DMS53 treated with DMSO at 0.1 percent for 48 hours (cell line): ENCODE data around the gene CIPC.

ENCODE experiments used
- DNase-seq: peaks from one replicate; lab custom pipeline; 2025; ENCODE audit not compliant: unreplicated experiment; lab: John Stamatoyannopoulos, UW

Gene CIPC

DNA sequence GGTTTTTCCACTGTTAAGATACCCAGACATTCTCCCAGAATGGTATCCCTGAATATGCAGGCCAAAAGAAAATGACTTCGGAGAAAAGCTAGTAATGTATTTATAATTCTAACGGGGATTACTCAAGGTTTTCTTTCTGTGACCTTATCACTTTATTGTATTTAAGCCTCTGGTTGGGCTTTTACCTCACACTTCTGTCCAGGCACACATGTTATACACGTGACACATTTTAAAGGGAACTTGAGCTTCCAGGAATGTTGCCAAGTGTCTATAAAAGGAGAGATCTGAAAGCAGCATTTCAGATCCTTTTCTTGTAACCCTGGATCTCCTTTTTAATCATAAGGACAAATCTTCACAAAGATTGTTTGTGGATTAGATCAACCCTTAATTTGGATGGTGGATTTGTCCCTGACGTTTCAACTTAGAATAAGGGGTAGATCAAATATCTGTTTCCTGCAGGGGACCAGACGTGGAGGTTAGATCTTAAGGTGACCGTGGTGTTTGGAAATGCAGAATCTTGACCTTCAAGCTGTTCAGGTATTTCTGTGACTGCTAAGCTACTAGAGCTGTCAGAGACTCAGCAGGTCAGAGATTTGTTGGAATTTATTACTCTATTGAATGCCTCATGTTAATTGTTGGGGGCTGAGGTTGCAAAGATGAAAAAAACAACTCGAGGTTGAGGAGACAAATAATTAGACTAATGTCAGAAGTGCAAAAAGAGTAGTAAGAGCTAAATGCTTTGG, 1.5 kb downstream of the CIPC start:
- no peak for DNase-seq

DNA sequence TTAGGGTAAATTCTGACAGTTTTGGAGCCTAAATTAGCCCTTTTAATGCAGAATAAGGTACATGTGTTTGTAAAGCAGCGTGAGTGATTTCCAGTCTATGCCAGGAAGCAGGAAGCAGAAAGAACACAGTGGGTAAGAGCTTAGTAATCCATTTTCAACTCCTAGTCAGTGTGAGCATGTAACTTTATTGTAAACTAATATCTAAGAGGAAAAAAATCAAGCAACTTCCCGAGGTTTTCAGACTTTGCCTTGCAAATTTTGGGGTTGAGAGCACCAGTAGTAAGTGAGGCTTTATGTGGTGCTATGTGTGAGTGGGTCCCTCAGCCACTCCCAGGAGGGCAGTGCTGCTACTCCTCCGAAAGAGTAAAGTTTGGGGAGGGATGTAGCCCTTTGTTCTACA, 2.9 kb downstream of the CIPC start:
- DNase-seq, result no peak

DNA sequence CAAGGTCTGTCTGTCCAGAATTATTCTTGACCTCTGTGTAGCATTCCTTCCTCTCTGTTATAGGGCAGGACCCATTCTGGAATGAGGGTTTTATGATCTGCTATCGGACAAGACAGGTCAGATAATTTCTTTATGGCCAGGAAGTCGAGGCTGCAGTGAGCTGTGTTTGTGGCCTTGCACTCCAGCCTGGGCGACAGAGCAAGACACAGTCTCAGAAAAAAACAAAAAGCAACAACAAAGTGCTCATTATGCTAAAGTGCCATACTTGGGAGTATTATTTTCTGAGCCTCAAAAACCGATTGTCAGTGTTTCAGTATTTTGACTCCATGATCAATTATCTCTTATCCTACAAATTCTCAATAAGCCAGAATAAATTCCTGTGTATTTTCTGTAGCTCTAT, 4.1 kb downstream of the CIPC start:
- DNase-seq, result no peak

DNA sequence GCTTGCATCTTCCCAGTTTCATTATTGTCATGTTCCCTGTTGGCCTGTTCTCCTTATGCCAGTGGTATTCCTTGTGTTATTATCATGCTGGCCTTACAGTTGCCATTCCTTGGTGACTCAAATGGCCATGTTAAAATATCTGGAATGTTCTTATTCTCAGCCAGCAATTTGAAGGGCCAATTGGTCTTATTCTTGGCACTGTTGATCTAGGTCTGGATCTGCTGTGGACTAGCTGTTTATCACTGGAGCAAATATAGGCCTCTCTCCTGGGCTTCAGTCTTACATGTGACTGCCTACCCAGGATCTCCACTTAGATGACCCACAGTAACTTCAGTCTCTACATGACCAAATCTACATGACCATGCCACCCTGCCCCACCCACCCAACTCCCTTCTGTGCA, 5.4 kb downstream of the CIPC start:
- DNase-seq, result no peak

DNA sequence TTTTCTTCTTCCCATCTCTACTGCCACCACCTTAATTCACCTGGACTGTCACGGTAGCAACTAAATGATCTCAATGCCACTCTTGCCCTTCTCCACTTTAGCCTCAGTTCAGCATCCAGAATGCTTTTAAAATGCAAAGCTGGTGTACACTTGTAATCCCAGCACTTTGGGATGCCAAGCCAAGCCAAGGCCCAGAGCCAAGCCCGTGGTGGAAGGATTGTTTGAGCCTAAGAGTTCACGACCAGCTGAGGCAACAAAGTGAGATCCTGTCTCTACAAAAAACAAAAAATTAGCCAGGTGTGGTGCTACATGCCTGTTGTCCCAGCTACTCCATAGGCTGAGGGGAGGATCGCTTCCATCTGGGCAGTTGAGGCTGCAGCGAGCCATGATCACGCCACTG, 5.9 kb downstream of the CIPC start:
- no peak for DNase-seq

DNA sequence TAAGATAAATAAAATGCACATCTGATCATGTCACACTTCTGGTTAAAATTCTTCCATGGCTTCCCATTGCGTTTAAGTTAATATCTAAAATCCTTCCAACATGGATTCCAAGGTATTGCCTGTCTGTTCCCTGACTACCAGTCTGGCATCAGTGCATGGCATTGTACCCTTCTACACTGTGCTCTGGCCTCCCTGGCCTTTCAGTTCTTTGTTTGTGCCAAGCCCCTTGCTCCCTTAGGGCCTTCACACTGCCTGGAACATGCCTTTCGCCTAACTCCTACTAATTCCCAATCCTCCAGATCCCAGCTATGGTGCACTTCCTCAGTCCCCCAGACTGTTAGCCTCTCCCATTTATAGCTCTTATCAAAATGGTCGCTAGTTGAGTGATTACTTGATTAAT, 6.3 kb downstream of the CIPC start:
- no peak for DNase-seq

DNA sequence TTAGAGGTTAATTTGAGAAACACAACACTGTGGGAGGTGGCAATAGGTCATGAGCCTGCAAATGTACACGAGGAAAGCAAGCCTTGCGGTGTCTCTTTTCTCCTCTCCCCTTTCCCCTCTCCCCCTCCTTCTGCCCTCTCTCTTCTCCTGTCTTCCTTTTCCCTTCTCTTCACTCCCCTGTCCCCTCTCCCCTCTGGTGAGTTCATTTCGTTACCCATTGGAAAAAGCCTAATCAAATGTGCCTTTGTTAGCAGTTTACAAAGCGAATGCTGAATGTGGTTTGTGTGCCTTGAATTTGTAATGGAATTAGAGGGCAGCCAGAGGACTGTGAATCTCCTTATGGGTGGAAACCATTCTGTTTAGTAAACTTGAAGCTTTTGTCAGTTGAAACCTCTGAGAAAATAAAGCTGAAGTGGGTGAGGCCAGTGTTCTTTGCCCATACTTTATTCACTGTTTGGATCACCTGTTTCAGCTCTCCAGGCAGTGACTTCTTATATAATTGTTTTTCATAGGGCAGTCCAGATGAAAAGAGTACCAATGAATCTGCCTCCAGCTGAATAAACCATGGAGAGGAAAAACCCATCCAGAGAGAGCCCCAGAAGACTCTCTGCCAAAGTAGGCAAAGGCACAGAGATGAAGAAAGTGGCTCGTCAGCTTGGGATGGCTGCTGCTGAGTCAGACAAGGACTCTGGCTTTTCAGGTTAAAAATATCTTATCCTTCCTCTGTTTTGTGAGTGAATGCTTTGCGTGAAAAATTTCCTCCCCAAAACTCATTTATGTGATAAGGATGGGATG, 7.3 kb downstream of the CIPC start:
- DNase-seq, result no peak

DNA sequence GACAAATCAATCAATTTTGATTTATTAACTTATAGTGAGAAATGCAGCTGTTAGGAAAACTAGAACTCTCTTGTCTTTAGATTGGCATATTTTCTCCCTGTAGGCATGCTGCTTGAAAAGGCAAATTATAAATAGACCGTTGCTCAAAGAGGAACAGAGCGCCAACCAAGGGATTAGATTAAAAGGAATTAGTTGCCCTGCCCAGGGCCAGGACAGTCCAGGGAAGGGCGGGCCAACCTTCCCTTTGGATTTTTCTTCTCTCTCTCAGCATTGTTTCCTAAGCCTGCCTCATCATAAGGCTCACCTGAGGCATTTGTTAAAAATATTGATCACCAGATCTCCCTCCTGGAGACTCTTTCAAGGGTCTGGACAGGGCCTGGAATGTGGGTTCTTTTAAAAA, 8.6 kb downstream of the CIPC start:
- DNase-seq, result no peak

DNA sequence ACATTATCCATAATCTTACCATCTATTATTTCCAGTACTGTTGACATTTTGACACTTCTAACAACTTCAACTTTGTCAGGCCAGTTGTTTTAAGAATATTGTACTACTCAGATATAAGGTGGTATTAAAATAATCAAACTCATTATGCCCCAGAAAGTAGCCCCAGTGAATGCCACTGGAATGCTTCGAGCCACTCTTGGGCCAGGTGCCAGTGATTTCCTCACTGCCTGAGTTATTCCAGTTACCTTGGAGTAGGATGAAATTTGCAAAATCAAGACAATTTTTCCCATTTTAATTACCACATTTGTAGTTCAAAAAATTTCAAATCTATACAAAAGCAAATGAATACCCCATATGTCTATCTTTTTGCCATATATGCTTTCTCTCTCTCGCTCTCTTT, 9.2 kb downstream of the CIPC start:
- no peak for DNase-seq

DNA sequence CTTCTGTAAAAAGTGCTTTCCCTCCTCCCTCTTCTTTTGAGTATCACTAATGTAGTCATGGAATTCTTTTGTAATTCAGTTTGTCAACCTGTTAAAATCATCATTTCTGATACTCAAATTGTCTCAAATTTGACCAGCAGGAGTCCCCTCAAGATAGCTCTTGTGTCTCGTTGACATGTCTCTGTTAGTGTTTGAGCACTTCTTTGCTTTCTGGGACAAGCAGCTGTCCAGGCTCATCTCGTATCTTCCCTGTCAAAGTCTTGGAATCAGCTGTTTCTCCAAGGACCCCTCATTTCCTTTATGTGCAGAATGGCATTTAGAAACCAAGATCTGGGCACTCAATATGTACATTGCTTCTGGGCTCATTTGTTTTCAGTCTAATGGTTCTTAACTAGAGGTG, 10.7 kb downstream of the CIPC start:
- DNase-seq, result no peak

DNA sequence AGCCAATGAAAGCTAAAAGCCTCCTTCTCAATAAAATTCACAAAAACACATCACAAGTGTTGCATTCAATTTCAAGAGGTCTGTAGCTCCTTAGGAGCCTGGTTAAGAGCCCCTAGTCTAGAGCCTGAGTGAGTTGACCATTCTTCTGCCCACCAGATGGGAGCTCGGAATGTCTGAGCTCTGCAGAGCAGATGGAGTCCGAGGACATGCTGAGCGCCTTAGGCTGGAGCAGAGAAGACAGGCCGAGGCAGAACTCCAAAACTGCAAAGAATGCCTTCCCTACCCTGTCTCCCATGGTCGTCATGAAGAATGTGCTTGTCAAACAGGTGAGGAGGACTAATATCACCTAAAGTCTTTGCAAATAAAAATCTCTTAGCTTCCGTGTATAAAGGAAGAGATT, 11.6 kb downstream of the CIPC start:
- DNase-seq, result no peak

DNA sequence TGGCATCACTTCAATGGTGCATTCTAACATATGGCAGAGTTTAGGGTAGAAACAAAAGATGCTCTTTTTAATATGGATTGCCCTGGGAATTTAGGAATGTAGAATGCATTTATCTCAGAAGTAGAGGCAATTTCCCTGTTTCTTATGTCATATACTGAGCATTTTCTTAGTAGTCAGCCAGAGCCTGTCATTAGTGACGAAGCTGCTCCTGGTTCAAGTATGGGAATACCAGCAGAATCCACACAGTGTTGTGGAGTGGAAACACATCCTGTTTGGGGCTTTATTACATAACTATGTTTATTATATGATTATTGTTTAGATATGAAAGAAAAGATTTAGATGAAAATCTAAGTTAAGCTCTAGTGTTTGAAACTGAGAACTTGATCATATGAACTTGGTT, 12.2 kb downstream of the CIPC start:
- DNase-seq, result no peak

DNA sequence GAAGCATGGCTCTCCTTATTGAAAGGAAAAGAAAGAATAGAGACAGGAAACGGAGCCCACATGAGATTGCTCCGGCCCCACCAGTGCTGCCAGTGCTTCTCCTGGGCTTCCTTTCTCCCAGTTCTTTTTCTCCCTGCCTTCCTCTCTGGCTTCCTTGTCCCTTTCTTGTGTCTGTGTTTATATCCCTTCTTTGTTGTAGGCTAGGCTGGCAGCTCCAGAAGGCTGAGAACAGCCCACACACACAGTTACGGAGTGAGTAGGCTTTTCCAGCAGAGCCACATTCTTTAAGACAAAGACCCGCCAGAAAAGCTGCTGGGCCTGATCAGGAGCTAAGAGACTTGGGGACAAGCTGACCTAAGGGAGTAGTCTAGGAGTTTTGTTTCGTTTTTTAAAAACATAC, 13.0 kb downstream of the CIPC start:
- DNase-seq, result no peak

DNA sequence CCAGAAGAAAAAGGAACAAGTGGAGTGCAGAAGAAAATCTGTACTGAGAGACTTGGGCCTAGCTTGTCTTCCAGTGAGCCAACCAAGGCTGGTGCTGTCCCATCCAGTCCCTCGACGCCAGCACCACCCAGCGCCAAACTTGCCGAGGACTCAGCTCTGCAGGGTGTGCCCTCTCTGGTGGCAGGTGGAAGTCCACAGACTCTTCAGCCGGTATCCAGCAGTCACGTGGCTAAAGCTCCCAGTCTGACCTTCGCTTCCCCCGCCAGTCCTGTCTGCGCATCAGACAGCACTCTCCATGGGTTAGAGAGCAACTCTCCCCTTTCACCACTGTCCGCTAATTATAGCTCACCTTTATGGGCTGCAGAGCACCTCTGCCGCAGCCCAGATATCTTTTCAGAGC, 15.6 kb downstream of the CIPC start:
- DNase-seq, result no peak

DNA sequence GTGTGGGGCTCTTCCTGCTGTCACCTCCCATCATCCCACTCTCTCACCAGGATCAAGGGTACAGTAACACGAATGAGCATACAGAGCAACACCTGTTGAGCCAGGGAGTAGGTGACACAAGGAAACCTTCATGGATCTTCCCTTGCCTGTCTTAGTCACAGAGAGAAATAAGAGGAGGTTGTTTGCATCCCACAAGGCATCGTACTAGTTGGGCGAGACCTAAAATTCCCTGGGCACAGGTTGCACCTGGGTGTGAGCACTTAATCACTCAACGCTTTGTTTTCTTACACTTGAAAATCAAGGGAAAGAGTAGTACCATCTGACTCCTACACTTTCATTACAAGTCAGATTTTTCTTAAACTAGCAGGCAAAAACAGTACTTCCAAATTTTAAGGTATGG, 16.6 kb downstream of the CIPC start:
- no peak for DNase-seq

DNA sequence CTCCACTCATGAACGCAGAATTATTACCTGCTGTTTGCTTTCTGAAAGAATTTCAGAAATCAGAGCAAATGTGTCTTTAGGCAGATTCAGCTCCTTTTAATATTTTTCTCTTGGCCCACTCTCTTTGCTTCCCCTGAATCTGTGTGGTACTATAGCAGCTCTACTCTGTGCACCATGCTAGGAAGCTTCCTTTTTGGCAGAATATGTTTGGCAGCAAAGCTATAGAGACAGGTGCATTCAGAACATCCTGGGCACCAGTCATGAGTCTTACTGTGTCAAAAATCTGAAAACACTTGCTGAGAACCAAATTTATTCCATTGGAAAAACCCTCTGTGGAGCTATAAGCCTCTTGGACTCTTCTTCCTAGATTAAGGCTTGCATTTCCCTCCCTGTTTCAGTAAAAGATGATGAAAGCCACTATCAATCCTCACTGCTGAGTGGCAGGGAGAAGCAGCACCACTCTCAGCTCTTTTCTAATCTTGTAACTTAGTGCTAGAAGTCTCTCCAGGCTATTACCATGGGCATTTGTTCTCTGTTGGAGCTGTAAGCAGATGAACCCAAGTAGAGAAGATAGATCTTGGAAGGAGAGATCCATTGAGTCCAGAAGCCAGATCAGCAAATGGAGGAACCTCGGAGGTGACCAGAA, 18.2 kb downstream of the CIPC start:
- no peak for DNase-seq

DNA sequence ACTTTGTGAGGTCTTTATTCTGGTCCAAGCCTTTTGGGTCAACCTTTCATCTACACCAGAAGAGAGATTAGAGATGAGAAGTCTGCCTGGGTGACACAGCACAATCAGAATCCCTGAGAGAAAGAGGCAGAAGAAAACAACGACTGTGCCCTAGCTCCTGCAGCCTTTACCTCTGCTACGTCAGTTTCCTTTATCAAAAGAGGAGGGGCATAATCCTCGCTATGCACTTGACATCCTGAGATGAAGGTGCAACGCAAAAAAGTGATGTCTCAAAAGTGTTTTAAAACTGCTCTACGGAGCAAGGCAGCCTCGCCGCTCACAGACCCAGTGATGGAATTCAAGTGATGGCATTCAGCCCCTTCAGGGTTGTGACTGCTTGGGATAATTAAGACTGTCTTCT, 21.8 kb downstream of the CIPC start:
- DNase-seq, result no peak

DNA sequence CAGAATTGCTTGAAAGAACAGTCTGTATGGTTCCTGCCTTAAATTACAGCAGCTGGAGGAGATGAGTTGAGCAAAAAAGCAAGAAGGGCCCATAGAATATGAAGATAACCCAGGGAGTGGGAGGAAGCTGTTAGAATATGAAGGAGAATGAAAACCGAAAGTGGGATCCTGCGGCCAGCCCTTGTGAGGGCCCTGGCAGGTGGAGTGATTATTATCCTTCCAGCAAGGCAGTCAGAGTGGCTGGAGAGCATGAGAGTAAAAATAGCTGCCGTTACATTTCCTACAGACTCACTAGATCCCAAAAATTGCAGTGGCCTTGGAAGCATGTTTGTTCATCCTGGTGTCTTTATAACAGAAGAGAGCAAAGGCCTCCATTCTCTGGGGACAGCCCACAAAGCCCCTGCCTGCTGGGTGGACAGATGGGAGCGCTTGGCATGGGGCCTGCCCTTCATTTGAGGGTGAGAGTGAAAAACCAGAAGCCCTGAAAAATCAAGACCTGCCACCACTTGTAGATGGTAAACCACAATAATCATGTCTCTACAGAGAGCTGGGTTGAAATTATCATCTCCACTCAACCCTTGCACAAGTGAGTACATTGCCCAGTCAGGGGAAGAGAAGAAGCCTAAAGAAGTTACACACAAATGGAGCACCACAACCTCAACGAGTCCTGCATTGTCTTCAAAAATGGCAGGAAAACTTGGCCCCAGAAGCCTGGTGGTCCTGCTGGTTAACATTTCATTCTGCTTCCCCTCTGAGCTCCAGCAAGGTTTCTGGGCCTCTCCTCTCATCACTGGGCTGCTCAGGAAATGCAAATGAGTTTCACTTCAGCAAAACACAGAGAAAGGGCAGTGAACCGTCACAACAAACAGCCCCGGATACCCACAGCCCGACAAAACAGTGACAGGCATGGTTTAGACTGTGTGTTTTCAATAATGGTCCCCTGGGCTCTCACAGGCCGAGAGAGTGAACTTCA, 23.0 kb downstream of the CIPC start:
- no peak for DNase-seq

DNA sequence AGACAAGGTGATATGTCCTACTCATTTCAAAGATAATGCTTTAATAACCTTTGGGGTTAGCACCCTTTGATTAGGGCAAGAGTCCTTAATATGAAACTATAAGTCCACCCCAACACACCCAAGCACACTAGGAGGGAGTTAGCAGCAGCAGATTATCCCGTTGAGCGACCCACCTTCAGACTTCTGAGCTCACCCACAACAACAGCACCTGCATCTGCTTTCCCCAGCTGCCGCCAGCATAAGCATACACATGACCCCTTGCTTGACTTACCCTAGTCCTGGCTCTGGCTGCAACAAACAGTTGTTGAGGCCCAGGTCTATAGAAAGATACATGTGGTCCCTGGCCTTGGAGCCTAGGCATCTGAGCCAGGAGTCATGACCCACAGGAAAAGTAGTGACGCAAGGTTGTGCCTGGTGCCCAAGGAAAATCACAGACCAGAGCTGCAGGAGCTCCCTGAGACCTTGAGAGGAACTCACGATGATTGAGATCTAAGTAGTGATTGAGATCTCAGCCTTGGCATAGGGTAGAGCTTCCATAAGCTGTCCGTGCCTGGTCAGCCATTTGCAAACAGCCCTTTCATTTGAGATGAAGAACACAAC, 24.6 kb downstream of the CIPC start:
- no peak for DNase-seq

DNA sequence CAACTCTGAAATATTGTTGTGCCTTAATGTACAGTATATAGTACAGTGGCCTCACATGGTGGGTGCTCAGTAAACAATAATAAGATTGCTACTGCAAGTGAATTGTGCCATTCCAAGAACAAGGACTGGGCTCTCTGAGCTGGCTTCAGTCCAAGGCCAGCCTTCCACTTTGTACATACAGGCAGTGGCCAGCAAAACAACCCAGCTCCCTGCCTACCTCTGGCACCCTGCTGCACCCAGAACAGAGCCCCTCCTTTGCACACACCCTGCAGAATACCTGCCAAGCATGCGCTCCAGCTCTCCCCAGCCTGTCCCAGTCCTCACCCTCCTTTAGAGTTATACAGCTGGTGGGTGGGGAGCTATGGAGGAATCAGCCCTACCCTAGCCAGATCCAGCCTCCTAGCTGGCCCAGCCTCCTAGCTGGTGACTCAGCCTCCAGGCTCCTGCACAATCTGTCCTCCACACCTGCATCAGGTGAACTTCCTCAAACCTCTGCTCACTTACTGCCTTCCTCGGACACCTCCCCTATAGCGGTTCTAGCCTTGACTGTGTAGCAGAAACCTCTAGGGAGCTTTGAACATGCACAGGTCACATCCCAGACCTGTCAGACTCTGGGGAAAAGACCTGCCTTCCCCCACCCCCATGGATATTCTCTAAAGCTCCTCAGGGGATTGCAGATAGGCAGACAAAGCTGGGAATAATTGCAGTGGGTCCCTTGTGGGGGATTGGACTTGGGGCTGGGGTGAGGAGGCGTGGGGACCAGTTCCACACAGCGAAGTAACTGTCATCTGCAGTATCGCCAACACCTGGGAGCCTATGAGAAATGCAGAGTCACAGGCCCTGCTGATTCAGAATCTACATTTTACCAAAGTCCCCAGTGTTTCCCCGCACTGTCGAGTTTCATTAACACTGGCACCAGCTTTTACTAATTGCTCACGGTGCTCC, 25.6 kb downstream of the CIPC start:
- DNase-seq, result peak; percentile 80
